ENCODE data around the gene PEF1.

GRCh38 chr1:31669786-31670592 is 25.3 kb upstream of the PEF1 start:
- TF ChIP-seq CTCF (IDR thresholded peaks at IDR 0.05) (no peak), POLR2A (IDR thresholded peaks at IDR 0.05) (no peak)

Measured in ovary (tissue), 3 donors.